Panc1 (cell line): ENCODE data around the gene CRTC1.

Experiments used
- POLR2AphosphoS5 ChIP-seq: IDR thresholded peaks from 2 replicates; pipeline ENCODE4 v1.6.1; 2012; ENCODE audit warnings: mild to moderate bottlenecking, low read depth, low read length, moderate library complexity
- TF ChIP-seq, protein P1 (sequence below): fragments of 450-650 bp; IDR thresholded peaks from 2 replicates; pipeline ENCODE4 v1.5.1; 2017; ENCODE audit warnings: mild to moderate bottlenecking
- TF ChIP-seq, protein P2 (sequence below), 2 experiments: IDR thresholded peaks; 2 replicates each; pipeline ENCODE4 v1.6.1; 2011 to 2012; ENCODE audit warnings: low read depth in 2 of 2, control low read depth in 1 of 2, low read length in 1 of 2, mild to moderate bottlenecking in 1 of 2, moderate library complexity in 1 of 2; ENCODE audit not compliant: insufficient read depth in 1 of 2

DNA sequence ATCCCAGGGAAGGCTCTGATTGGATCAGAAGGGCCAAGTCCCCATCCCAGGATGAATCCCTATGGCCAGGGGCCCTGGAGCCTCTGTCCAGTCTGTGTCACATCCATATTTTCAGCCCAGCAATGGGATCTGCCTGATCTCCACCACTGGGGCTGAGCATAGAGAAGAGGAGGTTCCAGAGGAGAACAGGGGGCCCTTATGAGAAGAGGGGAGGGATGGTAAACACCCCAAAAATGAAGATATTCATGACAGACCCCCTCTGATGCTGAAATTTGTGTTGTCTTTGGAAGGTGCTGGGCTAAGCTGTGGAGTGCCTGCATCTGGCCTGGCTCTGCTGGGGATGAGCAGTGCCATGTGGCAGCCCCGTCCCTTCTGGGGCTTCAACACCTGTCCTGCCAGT, 32.2 kb upstream of the CRTC1 start:
- TF ChIP-seq, protein P1, sequence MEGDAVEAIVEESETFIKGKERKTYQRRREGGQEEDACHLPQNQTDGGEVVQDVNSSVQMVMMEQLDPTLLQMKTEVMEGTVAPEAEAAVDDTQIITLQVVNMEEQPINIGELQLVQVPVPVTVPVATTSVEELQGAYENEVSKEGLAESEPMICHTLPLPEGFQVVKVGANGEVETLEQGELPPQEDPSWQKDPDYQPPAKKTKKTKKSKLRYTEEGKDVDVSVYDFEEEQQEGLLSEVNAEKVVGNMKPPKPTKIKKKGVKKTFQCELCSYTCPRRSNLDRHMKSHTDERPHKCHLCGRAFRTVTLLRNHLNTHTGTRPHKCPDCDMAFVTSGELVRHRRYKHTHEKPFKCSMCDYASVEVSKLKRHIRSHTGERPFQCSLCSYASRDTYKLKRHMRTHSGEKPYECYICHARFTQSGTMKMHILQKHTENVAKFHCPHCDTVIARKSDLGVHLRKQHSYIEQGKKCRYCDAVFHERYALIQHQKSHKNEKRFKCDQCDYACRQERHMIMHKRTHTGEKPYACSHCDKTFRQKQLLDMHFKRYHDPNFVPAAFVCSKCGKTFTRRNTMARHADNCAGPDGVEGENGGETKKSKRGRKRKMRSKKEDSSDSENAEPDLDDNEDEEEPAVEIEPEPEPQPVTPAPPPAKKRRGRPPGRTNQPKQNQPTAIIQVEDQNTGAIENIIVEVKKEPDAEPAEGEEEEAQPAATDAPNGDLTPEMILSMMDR = no peak
- TF ChIP-seq POLR2AphosphoS5 = no peak
- TF ChIP-seq, protein P2, sequence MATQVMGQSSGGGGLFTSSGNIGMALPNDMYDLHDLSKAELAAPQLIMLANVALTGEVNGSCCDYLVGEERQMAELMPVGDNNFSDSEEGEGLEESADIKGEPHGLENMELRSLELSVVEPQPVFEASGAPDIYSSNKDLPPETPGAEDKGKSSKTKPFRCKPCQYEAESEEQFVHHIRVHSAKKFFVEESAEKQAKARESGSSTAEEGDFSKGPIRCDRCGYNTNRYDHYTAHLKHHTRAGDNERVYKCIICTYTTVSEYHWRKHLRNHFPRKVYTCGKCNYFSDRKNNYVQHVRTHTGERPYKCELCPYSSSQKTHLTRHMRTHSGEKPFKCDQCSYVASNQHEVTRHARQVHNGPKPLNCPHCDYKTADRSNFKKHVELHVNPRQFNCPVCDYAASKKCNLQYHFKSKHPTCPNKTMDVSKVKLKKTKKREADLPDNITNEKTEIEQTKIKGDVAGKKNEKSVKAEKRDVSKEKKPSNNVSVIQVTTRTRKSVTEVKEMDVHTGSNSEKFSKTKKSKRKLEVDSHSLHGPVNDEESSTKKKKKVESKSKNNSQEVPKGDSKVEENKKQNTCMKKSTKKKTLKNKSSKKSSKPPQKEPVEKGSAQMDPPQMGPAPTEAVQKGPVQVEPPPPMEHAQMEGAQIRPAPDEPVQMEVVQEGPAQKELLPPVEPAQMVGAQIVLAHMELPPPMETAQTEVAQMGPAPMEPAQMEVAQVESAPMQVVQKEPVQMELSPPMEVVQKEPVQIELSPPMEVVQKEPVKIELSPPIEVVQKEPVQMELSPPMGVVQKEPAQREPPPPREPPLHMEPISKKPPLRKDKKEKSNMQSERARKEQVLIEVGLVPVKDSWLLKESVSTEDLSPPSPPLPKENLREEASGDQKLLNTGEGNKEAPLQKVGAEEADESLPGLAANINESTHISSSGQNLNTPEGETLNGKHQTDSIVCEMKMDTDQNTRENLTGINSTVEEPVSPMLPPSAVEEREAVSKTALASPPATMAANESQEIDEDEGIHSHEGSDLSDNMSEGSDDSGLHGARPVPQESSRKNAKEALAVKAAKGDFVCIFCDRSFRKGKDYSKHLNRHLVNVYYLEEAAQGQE (IDR thresholded peaks at IDR 0.05; ENCODE audit: insufficient read depth in 1 of 2, low read depth in 2 of 2, low read length in 1 of 2) = no peak
